NB4 (cell line): ENCODE data around the gene PTGER4.
"Not testable (repeated sequence)": the region's sequence is repeated elsewhere in the genome, so short reads cannot be mapped to it uniquely, and the experiment has no call there.

Experiments used
- MAX ChIP-seq: IDR thresholded peaks from 2 replicates; pipeline ENCODE4 v1.6.1; 2011; ENCODE audit warnings: low read depth, low read length
- MYC ChIP-seq: IDR thresholded peaks from 2 replicates; pipeline ENCODE4 v1.6.1; 2011; ENCODE audit warnings: low read depth, low read length
- POLR2A ChIP-seq: IDR thresholded peaks from 2 replicates; pipeline ENCODE4 v1.6.1; 2011; ENCODE audit warnings: mild to moderate bottlenecking; ENCODE audit not compliant: insufficient read length; ENCODE audit errors: extremely low read depth
- TF ChIP-seq, protein P1 (sequence below): IDR thresholded peaks from one replicate; pipeline ENCODE4 v1.5.1; 2012; ENCODE audit warnings: low read depth, low read length

GRCh38 chr5:40702027-40702426 lies 22.3 kb downstream of the PTGER4 start:
- TF ChIP-seq POLR2A, MYC, MAX: not testable (repeated sequence)
- TF ChIP-seq, protein P1, sequence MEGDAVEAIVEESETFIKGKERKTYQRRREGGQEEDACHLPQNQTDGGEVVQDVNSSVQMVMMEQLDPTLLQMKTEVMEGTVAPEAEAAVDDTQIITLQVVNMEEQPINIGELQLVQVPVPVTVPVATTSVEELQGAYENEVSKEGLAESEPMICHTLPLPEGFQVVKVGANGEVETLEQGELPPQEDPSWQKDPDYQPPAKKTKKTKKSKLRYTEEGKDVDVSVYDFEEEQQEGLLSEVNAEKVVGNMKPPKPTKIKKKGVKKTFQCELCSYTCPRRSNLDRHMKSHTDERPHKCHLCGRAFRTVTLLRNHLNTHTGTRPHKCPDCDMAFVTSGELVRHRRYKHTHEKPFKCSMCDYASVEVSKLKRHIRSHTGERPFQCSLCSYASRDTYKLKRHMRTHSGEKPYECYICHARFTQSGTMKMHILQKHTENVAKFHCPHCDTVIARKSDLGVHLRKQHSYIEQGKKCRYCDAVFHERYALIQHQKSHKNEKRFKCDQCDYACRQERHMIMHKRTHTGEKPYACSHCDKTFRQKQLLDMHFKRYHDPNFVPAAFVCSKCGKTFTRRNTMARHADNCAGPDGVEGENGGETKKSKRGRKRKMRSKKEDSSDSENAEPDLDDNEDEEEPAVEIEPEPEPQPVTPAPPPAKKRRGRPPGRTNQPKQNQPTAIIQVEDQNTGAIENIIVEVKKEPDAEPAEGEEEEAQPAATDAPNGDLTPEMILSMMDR: not testable (repeated sequence)
